HEK293 (cell line): ENCODE results near the gene STK32C.

Source experiments
- CTCF ChIP-seq: fragments of 450-650 bp; formaldehyde crosslinking; IDR thresholded peaks from 2 replicates; pipeline ENCODE4 v1.5.1; 2016; ENCODE audit warnings: missing biosample characterization, missing genetic modification characterization
- KLF9 ChIP-seq: fragments of 450-650 bp; formaldehyde crosslinking; IDR thresholded peaks from 2 replicates; pipeline ENCODE4 v1.5.1; 2016; ENCODE audit warnings: missing biosample characterization, missing genetic modification characterization, low read depth
- MEIS1 ChIP-seq: sonication (generic); formaldehyde crosslinking; IDR thresholded peaks from 2 replicates; pipeline ENCODE4 v1.8.1; 2022; ENCODE audit warnings: missing genetic modification reagents, mild to moderate bottlenecking, borderline replicate concordance
- RBAK ChIP-seq: fragments of 450-650 bp; formaldehyde crosslinking; IDR thresholded peaks from 2 replicates; pipeline ENCODE4 v1.5.1; 2016; ENCODE audit warnings: missing biosample characterization, missing genetic modification characterization
- ZBTB20 ChIP-seq: fragments of 450-650 bp; formaldehyde crosslinking; IDR thresholded peaks from 2 replicates; pipeline ENCODE4 v1.5.1; 2016; ENCODE audit warnings: missing biosample characterization, missing genetic modification characterization
- ZBTB7A ChIP-seq: fragments of 450-650 bp; formaldehyde crosslinking; IDR thresholded peaks from 2 replicates; pipeline ENCODE4 v1.5.1; 2016; ENCODE audit warnings: low read depth, missing biosample characterization, missing genetic modification characterization
- ZNF214 ChIP-seq: fragments of 450-650 bp; formaldehyde crosslinking; IDR thresholded peaks from 2 replicates; pipeline ENCODE4 v1.5.1; 2017; ENCODE audit warnings: missing biosample characterization, mild to moderate bottlenecking, missing genetic modification characterization, borderline replicate concordance
- ZNF280C ChIP-seq: fragments of 450-650 bp; formaldehyde crosslinking; IDR thresholded peaks from 2 replicates; pipeline ENCODE4 v1.5.1; 2016; ENCODE audit warnings: missing biosample characterization, missing genetic modification characterization
- ZNF623 ChIP-seq: fragments of 450-650 bp; formaldehyde crosslinking; IDR thresholded peaks from 2 replicates; pipeline ENCODE4 v1.5.1; 2016; ENCODE audit warnings: missing biosample characterization, missing genetic modification characterization
- ZNF768 ChIP-seq: fragments of 450-650 bp; formaldehyde crosslinking; IDR thresholded peaks from 2 replicates; pipeline ENCODE4 v1.5.1; 2018; ENCODE audit warnings: missing biosample characterization, mild to moderate bottlenecking, missing genetic modification characterization
- ZNF777 ChIP-seq: fragments of 450-650 bp; formaldehyde crosslinking; IDR thresholded peaks from 2 replicates; pipeline ENCODE4 v1.5.1; 2017; ENCODE audit warnings: missing biosample characterization, missing genetic modification characterization, borderline replicate concordance
- ZSCAN18 ChIP-seq: fragments of 450-650 bp; formaldehyde crosslinking; IDR thresholded peaks from 2 replicates; pipeline ENCODE4 v1.5.1; 2016; ENCODE audit warnings: missing biosample characterization, missing genetic modification characterization

- no peak for TF ChIP-seq ZNF280C (tag by site-specific recombination)
- no peak for TF ChIP-seq ZNF777
- TF ChIP-seq KLF9 (tag by site-specific recombination) = no peak
- TF ChIP-seq ZBTB7A (tag by site-specific recombination) = no peak
- no peak for TF ChIP-seq CTCF (tag by site-specific recombination)
- TF ChIP-seq ZSCAN18 (tag by site-specific recombination) = no peak
- TF ChIP-seq ZNF623 (tag by site-specific recombination) = no peak
- TF ChIP-seq ZBTB20 (tag by site-specific recombination) = no peak
- TF ChIP-seq MEIS1 = no peak
- TF ChIP-seq ZNF768 = no peak
- no peak for TF ChIP-seq RBAK (tag by site-specific recombination)
- no peak for TF ChIP-seq ZNF214 (tag by site-specific recombination)
Measured at GRCh38 chr10:132249226-132249724, 58.5 kb downstream of the STK32C start.
